Keratinocyte (primary cell): Measurements from ENCODE around the gene CLCN4. TPM values are rescaled to one million over a fixed set of nuclear protein-coding genes. Genes with fewer than 3 reads are reported as not detected.

Experiments
- DNase-seq: peaks from one replicate; pipeline ENCODE4 v3.0.0-alpha.2; 2011; ENCODE audit warnings: low read depth, missing footprints, low spot score
- FAIRE-seq: peaks from 2 replicates; lab custom pipeline; 2011; peaks lifted over from hg19 to GRCh38; lab: Jason Lieb, UNC
- H2AFZ ChIP-seq: 2 replicates; pipeline ENCODE4 v1.6.0; 2012; ENCODE audit warnings: low read length, control low read depth, inconsistent platforms; ENCODE audit not compliant: control insufficient read depth
- H3K27ac ChIP-seq: 2 replicates; pipeline ENCODE4 v1.5.1; 2011; ENCODE audit warnings: low read length; ENCODE audit not compliant: control insufficient read depth, insufficient read depth
- H3K27me3 ChIP-seq: 3 replicates; pipeline ENCODE4 v1.6.0; 2011; ENCODE audit warnings: low read length; ENCODE audit not compliant: control insufficient read depth, insufficient read depth; ENCODE audit errors: extremely low read depth
- H3K36me3 ChIP-seq, 2 experiments: 2 replicates in 1 of 2; 3 replicates in 1 of 2; pipeline ENCODE4 v1.5.1; 2011; ENCODE audit warnings: low read length in 2 of 2, mild to moderate bottlenecking in 1 of 2; ENCODE audit not compliant: control insufficient read depth in 2 of 2, insufficient read depth in 2 of 2; ENCODE audit errors: extremely low read depth in 1 of 2
- H3K4me1 ChIP-seq: 3 replicates; pipeline ENCODE4 v1.5.1; 2011; ENCODE audit warnings: low read length; ENCODE audit not compliant: control insufficient read depth, insufficient read depth; ENCODE audit errors: extremely low read depth
- H3K4me2 ChIP-seq: 3 replicates; pipeline ENCODE4 v1.6.0; 2011; ENCODE audit warnings: low read depth, low read length; ENCODE audit not compliant: control insufficient read depth, insufficient read depth; ENCODE audit errors: extremely low read depth
- H3K4me3 ChIP-seq, 3 experiments: fragments of 200-600 bp in 1 of 3; sonication (generic) in 1 of 3; 2 replicates in 2 of 3; 3 replicates in 1 of 3; pipeline ENCODE4 v1.5.1; 2011 to 2016; ENCODE audit warnings: low read length in 3 of 3, mild to moderate bottlenecking in 3 of 3, control low read depth in 2 of 3, inconsistent platforms in 1 of 3, low read depth in 1 of 3, mixed read lengths in 1 of 3, mixed run types in 1 of 3, moderate library complexity in 1 of 3; ENCODE audit not compliant: control insufficient read depth in 2 of 3, insufficient read depth in 2 of 3; ENCODE audit errors: extremely low read depth in 1 of 3
- H3K79me2 ChIP-seq: 2 replicates; pipeline ENCODE4 v1.6.0; 2012; ENCODE audit warnings: low read length; ENCODE audit not compliant: control insufficient read depth, insufficient read depth
- H3K9ac ChIP-seq: 3 replicates; pipeline ENCODE4 v1.6.0; 2011; ENCODE audit warnings: low read length; ENCODE audit not compliant: control insufficient read depth, insufficient read depth; ENCODE audit errors: extremely low read depth
- H3K9me1 ChIP-seq: 3 replicates; pipeline ENCODE4 v1.6.0; 2011; ENCODE audit warnings: low read length; ENCODE audit not compliant: control insufficient read depth, insufficient read depth; ENCODE audit errors: extremely low read depth
- H3K9me3 ChIP-seq: 2 replicates; pipeline ENCODE4 v1.5.1; 2012; ENCODE audit warnings: low read depth, low read length; ENCODE audit not compliant: control insufficient read depth
- H4K20me1 ChIP-seq: 3 replicates; pipeline ENCODE4 v1.6.0; 2011; ENCODE audit warnings: low read length; ENCODE audit not compliant: control insufficient read depth, insufficient read depth; ENCODE audit errors: extremely low read depth
- EZH2 ChIP-seq: IDR thresholded peaks from one replicate; pipeline ENCODE4 v1.6.1; 2012; ENCODE audit warnings: inconsistent platforms, mild to moderate bottlenecking, low read length, moderate library complexity
- dilution Hi-C: fragments of 300-500 bp; cut with MboI; formaldehyde crosslinking; loops from one replicate; pipeline ENCODE4 v1.7.0; 2020; ENCODE audit warnings: low sequenced_read_pairs; ENCODE audit not compliant: extremely low pct_ligation_motif_present
- polyA plus RNA-seq, 5 experiments: library from polyadenylated mRNA; depleted of rRNA in 3 of 5; stranded (reverse) in 3 of 5; stranded (forward) in 1 of 5; unstranded in 1 of 5; fragments of >200 nt; gene quantifications; 1 replicate in 1 of 5; 2 replicates in 3 of 5; 3 replicates in 1 of 5; pipeline versions ENCODE4 v1.2.1 to v1.2.3, GENCODE V29; 2011 to 2012; ENCODE audit warnings: missing spikeins in 2 of 5, low read depth in 1 of 5, low replicate concordance in 1 of 5
- TF ChIP-seq, protein P1 (sequence below), 3 experiments: IDR thresholded peaks in 1 of 3; conservative IDR thresholded peaks in 1 of 3; optimal IDR thresholded peaks in 1 of 3; 2 replicates in 2 of 3; 3 replicates in 1 of 3; pipeline versions ENCODE3 to v1.5.1; 2011; ENCODE audit warnings: low read length in 3 of 3, mild to moderate bottlenecking in 3 of 3, moderate library complexity in 2 of 3, control low read depth in 1 of 3, inconsistent platforms in 1 of 3; ENCODE audit not compliant: insufficient read depth in 2 of 3; ENCODE audit errors: extremely low read depth in 1 of 3

CLCN4 gene
- polyA plus RNA-seq, 1 donor (not counting 4 experiments of a cell fraction or from before 2014, with no cell fraction given) = 0.24 TPM

DNA sequence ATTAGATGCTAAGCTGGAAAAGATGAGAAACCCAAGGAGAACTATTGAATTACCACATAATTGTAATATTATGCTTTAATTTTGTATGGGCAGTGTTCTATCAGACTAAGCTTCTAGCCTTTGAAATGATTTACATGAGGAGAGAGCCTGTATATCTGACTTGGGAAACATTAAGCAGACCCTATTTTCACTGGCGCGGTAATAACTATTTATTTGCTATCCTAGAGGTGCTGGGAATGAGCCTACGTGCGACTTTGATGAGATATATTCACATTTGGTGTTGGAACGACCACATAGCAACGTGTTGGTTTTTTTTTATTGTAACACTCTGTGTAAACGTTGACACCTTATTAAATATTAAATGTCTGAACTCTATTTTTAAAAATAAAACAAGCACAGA lies 80.5 kb downstream of the CLCN4 start:
- no peaks in the 10 kb centered on the region for H3K27me3 ChIP-seq
- H2AFZ ChIP-seq = no peak overlapping the region
- dilution Hi-C loops = no loop called here
- no peak overlapping the region for H3K9ac ChIP-seq
- TF ChIP-seq EZH2 = no peak
- TF ChIP-seq, protein P1, sequence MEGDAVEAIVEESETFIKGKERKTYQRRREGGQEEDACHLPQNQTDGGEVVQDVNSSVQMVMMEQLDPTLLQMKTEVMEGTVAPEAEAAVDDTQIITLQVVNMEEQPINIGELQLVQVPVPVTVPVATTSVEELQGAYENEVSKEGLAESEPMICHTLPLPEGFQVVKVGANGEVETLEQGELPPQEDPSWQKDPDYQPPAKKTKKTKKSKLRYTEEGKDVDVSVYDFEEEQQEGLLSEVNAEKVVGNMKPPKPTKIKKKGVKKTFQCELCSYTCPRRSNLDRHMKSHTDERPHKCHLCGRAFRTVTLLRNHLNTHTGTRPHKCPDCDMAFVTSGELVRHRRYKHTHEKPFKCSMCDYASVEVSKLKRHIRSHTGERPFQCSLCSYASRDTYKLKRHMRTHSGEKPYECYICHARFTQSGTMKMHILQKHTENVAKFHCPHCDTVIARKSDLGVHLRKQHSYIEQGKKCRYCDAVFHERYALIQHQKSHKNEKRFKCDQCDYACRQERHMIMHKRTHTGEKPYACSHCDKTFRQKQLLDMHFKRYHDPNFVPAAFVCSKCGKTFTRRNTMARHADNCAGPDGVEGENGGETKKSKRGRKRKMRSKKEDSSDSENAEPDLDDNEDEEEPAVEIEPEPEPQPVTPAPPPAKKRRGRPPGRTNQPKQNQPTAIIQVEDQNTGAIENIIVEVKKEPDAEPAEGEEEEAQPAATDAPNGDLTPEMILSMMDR (optimal IDR thresholded peaks at IDR 0.05 in 1 of 3, IDR thresholded peaks at IDR 0.05 in 1 of 3, conservative IDR thresholded peaks at IDR 0.05 in 1 of 3; ENCODE audit: extremely low read depth in 1 of 3, insufficient read depth in 2 of 3, low read length in 3 of 3) = no peak
- no peaks in the 10 kb centered on the region for H3K9me3 ChIP-seq
- no peaks in the 10 kb centered on the region for H3K79me2 ChIP-seq
- DNase-seq (no peak), FAIRE-seq (no peak)
- no peaks in the 10 kb centered on the region for H3K9me1 ChIP-seq
- H3K36me3 ChIP-seq = no peaks in the 10 kb centered on the region
- no peaks in the 10 kb centered on the region for H4K20me1 ChIP-seq
- H3K27ac ChIP-seq = no peak overlapping the region
- H3K4me1 ChIP-seq = peaks cover 7% of the 10 kb centered on the region
- H3K4me3 ChIP-seq = no peak overlapping the region
- H3K4me2 ChIP-seq = no peak overlapping the region

- Histone ChIP-seq H3K27me3 (no peaks in the 10 kb centered on the region), H3K9ac (no peak overlapping the region), H3K9me1 (no peaks in the 10 kb centered on the region), H3K36me3 (no peaks in the 10 kb centered on the region), H3K4me1 (peaks cover 7% of the 10 kb centered on the region), H3K9me3 (no peaks in the 10 kb centered on the region), H3K4me2 (no peak overlapping the region), H2AFZ (no peak overlapping the region), H3K79me2 (no peaks in the 10 kb centered on the region), H3K4me3 (no peak overlapping the region), H3K27ac (no peak overlapping the region), H4K20me1 (no peaks in the 10 kb centered on the region)
- DNase-seq (no peak), FAIRE-seq (no peak)
- dilution Hi-C loops = no loop called here
- TF ChIP-seq, protein P1 (optimal IDR thresholded peaks at IDR 0.05 in 1 of 3, IDR thresholded peaks at IDR 0.05 in 1 of 3, conservative IDR thresholded peaks at IDR 0.05 in 1 of 3; ENCODE audit: extremely low read depth in 1 of 3, insufficient read depth in 2 of 3, low read length in 3 of 3) = no peak
- no peak for TF ChIP-seq EZH2
These were observed 82.9 kb downstream of the CLCN4 start for GRCh38 chrX:10239611-10240064.
